ENCODE data around the gene UBE2M. TPM values are rescaled to one million over a fixed set of nuclear protein-coding genes. Genes with fewer than 3 reads are reported as not detected.

UBE2M gene
- total RNA-seq, 1 experiment from 2014 or later = 243 TPM

DNA sequence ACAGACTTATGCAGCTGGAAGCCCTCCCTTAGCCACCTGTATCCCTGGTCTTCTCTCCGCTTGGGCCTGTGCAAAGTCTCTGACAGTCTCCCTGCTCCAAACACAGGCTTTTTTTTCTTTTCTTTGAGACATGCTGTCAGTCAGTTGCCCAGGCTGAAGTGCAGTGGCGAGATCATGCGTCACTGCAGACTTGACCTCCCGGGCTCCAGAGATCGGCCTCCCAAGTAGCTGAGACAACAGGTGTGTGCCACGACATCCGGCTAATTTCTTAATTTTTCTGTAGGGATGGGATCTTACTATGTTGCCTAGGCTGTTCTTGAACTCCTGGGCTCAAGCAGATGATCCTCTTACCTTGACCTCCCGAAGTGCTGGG lies 13.2 kb upstream of the UBE2M start:
- H3K4me2 ChIP-seq (ENCODE audit: low read length) = no peak overlapping the region; the same call in 1 of the 2 replicates
- no peak overlapping the region for H3K27ac ChIP-seq (ENCODE audit: low read length)
- TF ChIP-seq EZH2 (IDR thresholded peaks at IDR 0.05; ENCODE audit: low read length, unreplicated experiment) = no peak
- TF ChIP-seq EZH2phosphoT487 (IDR thresholded peaks at IDR 0.05; ENCODE audit: borderline replicate concordance, low read length) = no peak
- TF ChIP-seq, protein P1, sequence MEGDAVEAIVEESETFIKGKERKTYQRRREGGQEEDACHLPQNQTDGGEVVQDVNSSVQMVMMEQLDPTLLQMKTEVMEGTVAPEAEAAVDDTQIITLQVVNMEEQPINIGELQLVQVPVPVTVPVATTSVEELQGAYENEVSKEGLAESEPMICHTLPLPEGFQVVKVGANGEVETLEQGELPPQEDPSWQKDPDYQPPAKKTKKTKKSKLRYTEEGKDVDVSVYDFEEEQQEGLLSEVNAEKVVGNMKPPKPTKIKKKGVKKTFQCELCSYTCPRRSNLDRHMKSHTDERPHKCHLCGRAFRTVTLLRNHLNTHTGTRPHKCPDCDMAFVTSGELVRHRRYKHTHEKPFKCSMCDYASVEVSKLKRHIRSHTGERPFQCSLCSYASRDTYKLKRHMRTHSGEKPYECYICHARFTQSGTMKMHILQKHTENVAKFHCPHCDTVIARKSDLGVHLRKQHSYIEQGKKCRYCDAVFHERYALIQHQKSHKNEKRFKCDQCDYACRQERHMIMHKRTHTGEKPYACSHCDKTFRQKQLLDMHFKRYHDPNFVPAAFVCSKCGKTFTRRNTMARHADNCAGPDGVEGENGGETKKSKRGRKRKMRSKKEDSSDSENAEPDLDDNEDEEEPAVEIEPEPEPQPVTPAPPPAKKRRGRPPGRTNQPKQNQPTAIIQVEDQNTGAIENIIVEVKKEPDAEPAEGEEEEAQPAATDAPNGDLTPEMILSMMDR (conservative IDR thresholded peaks at IDR 0.05; ENCODE audit: low read depth, low read length) = no peak
- peaks cover 23% of the 10 kb centered on the region for H3K4me1 ChIP-seq (ENCODE audit: insufficient read depth, low read length)
- intact Hi-C loops (cut with micrococcal nuclease) = no loop called here
- H3K36me3 ChIP-seq (ENCODE audit: low read depth, low read length) = peaks cover 8% of the 10 kb centered on the region; the same call in 1 of the 2 replicates
- no peaks in the 10 kb centered on the region for H4K20me1 ChIP-seq (ENCODE audit: low read length)
- H3K27me3 ChIP-seq (ENCODE audit: low read length) = no peaks in the 10 kb centered on the region
- no TSS peak for BruUV-seq (replicated peaks)
- no peaks in the 10 kb centered on the region for H3K9me3 ChIP-seq (ENCODE audit: low read length)
- H3K9me2 ChIP-seq (replicated peaks; ENCODE audit: low read length) = no peaks in the 10 kb centered on the region
- no peak overlapping the region for H2AFZ ChIP-seq (ENCODE audit: low read length)
- H3K9ac ChIP-seq (ENCODE audit: low read length) = no peak overlapping the region
- ATAC-seq (no peak), DNase-seq (no peak)
- ChIA-PET POLR2A (ENCODE audit: unreplicated experiment) (interaction anchor here (0.7 kb wide), 1 partner anchor 27 kb away, joined by 3 read pairs; no protein-coding TSS in a partner anchor), CTCF (no interaction called here)
- no peaks in the 10 kb centered on the region for H3F3A ChIP-seq (ENCODE audit: low read length, unreplicated experiment)
- H3K4me3 ChIP-seq (ENCODE audit: low read length) = no peak overlapping the region
- H3K79me2 ChIP-seq (ENCODE audit: low read length) = peaks cover 16% of the 10 kb centered on the region

GRCh38 chr19:58570770-58571574 lies 12.6 kb upstream of the UBE2M start:
- TF ChIP-seq, protein P1 (conservative IDR thresholded peaks at IDR 0.05; ENCODE audit: low read depth, low read length) = no peak
- no peak for TF ChIP-seq EZH2phosphoT487 (IDR thresholded peaks at IDR 0.05; ENCODE audit: borderline replicate concordance, low read length)
- H3K27ac ChIP-seq (ENCODE audit: low read length) = no peak overlapping the region
- POLR2A ChIA-PET (ENCODE audit: unreplicated experiment) = no interaction called here
- CTCF ChIA-PET = no interaction called here
- H3K79me2 ChIP-seq (ENCODE audit: low read length) = peaks cover 15% of the 10 kb centered on the region
- H3K36me3 ChIP-seq (ENCODE audit: low read depth, low read length) = peaks cover 8% of the 10 kb centered on the region; the same call in 1 of the 2 replicates
- no peak overlapping the region for H3K4me3 ChIP-seq (ENCODE audit: low read length)
- H4K20me1 ChIP-seq (ENCODE audit: low read length) = no peaks in the 10 kb centered on the region
- H3K9me3 ChIP-seq (ENCODE audit: low read length) = no peaks in the 10 kb centered on the region
- intact Hi-C loops (cut with micrococcal nuclease) = no loop called here
- H3K4me1 ChIP-seq (ENCODE audit: insufficient read depth, low read length) = peaks cover 22% of the 10 kb centered on the region
- no peak for DNase-seq
- no peaks in the 10 kb centered on the region for H3K27me3 ChIP-seq (ENCODE audit: low read length)
- H3K9me2 ChIP-seq (replicated peaks; ENCODE audit: low read length) = no peaks in the 10 kb centered on the region
- H3K4me2 ChIP-seq (ENCODE audit: low read length) = no peak overlapping the region
- no peak for ATAC-seq
- BruUV-seq (replicated peaks) = no TSS peak
- no peak overlapping the region for H3K9ac ChIP-seq (ENCODE audit: low read length)
- no peak overlapping the region for H2AFZ ChIP-seq (ENCODE audit: low read length)
- H3F3A ChIP-seq (ENCODE audit: low read length, unreplicated experiment) = no peaks in the 10 kb centered on the region
